ENCODE measurements around the gene AUP1.

The AUP1 gene

DNA sequence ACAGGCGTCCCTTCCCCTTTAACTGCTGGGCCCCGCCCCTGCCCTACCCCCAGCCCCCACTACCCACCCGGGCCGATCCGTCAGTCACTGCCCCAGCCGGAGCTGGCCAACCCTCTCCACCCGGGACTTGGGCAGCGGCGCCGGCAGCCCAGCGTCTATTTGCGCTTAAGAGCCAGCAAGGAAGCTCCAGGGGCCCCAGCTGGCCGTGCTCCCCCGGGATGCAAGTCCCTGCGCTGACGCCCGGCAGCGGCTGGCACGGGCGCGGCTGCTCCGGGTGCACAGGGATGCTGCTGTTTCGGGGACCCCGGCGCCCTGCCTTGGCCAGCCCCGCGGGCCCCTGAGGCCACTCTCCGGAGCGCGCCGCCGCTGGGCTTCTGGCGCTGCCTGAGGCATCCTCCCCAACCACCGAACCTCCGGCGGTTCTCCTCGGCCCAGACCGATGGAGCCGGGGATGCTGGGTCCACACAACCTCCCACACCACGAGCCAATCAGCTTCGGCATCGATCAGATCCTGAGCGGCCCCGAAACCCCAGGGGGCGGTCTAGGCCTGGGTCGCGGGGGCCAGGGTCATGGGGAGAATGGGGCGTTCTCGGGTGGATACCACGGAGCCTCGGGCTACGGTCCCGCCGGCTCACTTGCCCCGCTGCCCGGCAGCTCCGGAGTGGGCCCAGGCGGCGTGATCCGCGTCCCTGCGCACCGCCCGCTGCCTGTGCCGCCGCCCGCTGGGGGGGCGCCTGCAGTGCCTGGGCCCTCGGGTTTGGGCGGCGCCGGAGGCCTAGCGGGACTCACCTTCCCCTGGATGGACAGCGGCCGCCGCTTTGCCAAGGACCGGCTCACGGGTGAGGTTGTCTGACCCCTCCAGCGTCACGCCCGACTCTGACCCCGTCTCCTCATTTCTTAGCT is 14.9 kb downstream of the AUP1 start, which contains the start of gene TLX2:
TLX2 (plus strand) TSS at position 83 of the 903 bp plus-strand sequence; CDS start at position 440, 357 bp downstream.
- no peak for DNase-seq (ENCODE audit: low read depth, low spot score)

GRCh38 chr2:74513605-74514367 is 15.7 kb downstream of the AUP1 start:
- no peak for DNase-seq (ENCODE audit: low read depth, low spot score)

GRCh38 chr2:74512744-74513604 is 16.5 kb downstream of the AUP1 start:
- no peak for DNase-seq (ENCODE audit: low read depth, low spot score)

- DNase-seq (ENCODE audit: low read depth, low spot score), result no peak
Measured at GRCh38 chr2:74511104-74511989, 18.2 kb downstream of the AUP1 start.

DNA sequence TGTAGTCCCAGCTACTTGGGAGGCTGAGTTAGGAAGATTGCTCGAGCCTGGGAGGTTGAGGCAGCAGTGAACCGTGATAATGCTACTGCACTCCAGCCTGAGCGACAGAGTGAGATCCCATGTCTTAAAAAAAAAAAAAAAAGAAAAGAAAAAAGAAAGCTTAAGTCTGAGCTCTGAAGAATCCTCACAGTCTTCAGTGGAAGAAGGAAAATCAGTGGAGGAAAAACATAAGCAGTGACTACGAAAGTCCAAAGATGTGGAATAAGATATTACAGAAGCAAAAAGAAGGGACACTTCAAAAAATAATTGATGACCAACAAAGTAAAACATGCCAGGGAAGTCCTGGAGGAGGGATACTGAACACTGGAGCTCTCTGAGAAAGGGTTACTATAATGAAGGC is 19.2 kb downstream of the AUP1 start:
- DNase-seq (ENCODE audit: low read depth, low spot score), result no peak

DNA sequence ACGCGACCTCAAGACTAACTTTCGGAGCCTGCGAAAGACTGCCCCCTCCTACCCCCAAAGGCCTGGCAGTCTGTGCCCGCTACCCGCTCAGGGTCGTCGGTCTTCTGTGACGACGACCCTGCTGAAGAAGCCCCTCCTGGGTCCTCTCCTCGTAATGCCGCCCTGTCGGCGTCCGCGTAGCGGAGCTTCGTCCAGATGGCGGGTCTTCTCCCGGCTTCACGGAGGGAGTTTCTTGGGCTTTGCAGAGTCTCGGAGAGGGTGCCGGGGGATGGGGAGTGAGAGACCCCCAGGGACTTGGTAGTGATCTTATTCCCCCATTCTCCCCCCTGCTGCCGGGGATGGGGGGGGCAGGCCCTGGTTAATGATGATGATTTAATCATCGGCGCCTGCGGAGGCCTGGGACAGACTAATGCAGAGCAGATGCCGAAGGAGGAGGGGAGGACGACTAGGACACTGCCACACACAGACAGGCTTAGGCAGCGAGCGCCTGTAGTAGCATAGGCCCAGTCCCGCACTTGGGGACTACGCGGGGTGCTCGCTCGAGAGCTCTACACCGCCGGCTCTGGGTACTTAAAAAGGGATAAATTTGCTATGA is 21.5 kb downstream of the AUP1 start:
- no peak for DNase-seq (ENCODE audit: low read depth, low spot score)

DNA sequence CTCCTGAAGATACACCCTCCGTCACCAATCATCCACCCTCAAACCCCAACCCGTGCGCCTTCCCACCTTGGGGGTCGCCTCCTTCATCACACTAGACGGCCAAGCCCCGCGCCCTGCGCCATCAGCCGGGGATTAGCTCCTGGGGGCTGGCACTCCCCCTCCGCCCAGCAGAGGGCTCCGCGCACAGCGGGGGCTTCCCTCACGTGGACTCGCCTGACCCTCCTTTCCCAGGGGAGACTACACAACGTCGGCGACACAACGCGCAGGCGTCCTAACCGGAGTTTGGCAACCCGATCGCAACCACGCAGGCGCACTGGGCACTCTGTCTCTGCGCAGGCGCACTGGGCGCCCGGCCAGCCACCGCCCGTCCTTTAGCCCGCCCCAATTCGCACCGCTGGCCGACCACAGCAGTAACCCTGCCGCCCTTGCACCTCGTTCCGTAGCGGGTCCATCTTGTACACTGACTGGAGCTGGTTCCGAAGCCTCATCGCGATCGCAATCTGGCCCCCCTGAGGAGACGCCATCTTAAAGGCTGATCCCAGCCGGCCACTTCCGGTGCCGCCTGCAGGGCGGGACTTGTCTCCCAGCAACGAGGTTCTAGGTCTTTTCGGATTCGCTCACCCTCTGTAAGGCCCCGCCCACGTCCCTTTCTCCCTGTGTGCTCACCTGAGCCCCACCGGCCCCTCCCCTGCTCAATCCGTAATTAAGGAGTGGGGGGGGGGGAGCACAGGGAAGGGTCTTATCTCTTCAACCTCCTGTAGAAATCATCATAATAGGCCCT is 22.2 kb downstream of the AUP1 start, which contains the start of gene PCGF1:
PCGF1 (minus strand) TSS at position 551 of the 781 bp plus-strand sequence; CDS start at position 524, 27 bp downstream.
- peak; percentile 98 for DNase-seq (ENCODE audit: low read depth, low spot score)

DNA sequence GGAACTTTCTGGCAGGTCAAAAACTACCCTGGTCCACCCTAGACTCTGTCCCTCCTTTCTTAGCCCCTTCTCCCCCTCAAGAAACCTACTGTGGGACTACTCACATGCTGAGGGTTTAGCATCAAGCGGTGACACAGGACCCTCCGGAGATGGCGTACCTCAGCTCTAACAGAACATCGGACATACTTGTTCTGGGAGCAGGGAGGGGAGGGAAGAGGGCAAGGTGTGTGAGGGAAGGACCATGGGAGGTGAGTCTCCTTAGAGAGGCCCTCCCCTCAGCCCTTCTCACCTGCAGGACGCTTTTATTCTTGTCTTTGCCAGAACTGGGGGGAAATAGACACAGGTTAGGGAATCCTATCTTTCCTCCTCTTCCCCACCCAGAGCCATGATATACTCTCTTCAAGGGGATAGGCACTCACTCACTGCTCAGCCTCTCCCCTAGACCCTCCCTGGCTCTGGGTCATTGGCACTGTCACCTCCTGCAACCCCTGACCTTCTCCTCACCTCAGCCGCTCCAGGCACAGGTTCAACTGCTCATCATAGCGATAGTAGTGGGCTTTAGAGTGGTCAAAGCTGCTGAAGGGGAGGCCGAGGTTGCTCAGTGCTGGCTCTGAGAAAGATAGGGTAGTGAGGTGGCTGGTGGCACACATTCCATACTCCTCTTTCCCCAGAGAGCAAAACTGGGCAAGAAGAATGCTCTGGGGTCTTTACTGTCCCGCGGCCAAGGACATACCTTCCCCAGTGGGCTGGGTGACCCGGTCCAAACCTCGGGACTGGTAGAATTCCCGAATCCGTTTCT is 23.9 kb downstream of the AUP1 start:
- DNase-seq (ENCODE audit: low read depth, low spot score), result no peak

- DNase-seq (ENCODE audit: low read depth, low spot score), result no peak
Measured at GRCh38 chr2:74504591-74504990, 24.9 kb downstream of the AUP1 start.

- DNase-seq (ENCODE audit: low read depth, low spot score), result no peak
Measured at GRCh38 chr2:74503506-74504475, 25.7 kb downstream of the AUP1 start.

DNA sequence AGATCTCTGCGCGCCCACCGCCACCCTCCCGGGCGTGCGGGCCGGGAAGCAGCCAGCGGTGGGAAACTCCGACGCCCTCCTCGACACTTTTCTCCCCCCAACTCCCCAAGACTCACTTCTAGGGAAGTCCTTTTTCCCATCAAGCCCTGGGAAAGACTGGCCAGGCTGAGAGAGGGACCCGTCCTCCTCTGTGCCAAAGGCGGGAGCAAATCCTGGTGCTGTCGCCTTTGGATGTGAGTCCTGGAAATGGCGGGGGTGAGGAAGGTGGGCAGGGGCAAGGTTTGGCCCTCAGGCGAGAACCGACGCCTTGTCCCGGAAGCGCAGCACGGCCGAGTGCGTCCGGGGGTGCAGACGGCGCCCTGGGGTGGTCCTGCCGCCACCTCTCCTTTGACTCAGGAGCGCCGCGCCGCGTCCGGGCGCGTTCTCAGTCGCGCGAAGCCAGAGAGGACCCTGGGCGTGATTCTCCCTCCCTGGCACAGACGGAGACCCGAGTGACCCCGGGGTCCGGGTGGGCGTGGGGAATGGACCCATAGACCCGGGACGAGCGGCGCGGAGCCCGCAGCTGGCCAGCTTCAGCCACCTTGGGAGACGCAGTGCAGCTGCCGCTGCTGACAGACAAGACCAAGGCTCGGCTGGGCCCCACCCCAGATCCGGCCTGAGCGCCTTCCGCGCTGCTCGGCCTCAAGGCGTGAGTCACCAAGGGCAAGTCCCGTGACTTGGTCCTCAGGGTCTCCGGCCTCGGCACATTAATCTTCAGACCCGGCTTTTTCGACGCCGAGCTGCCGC is 26.6 kb downstream of the AUP1 start:
- DNase-seq (ENCODE audit: low read depth, low spot score), result no peak

DNA sequence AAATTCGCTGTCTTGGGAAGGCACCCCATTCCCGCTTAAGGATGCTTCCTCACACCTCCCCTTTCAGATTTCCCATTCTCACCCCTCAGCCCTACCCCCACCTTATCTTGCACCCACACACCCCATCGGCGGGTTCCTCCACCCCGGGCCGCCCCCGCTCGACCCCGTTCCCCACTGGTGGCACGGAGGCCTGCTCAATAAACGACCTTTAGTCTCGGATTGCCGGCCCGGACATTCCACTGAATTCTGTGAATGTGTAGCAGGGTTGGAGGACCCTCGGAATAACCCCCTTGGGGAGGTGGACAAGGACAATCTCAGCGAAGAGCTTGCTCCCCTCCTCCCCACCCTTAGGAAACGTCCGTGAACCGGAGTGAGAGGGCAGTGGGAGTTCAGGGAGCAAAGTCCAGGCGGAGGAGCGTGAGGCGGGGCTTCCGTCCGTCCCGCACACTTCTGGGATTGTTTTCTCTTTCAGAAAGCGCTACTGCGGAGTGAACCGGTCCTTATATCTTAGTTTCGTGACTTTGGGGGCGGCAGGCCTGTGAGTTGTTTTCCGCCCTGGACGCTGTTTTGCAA is 27.3 kb downstream of the AUP1 start:
- DNase-seq (ENCODE audit: low read depth, low spot score), result no peak

DNA sequence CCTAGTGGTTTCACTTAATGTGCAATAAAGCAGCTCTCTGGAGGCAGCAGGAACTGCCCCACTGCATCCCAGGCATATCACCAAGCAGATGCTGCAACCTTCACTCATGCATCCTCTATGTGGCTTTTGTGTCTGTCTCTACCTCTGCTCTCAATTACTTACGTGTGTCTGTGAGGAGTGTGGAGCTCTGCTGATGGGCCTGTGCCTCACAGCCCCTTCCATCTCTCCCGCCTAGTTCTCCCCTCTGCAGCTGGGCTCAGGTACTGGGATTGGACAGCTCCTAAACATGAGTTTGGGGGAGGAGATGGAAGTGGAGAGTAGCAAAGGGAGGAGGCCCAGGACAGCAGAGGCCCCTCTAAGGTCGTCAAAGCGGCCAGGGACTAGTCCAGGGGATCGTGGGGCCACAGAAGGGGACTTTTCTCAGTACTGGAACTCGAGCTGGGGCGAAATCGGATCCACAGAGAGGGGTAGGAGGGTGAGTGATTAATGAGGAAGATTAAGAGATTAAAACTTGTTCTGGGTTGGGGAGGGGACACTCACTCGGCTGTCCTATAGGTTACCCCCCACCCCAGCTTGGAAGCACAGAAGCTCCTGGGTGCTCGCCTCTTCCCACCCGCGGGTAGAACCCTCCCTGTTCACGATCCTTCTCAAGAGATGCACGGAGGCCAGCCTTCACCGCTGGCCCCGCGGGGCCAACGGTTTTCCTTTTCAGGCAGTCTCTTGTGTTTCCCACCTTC is 28.0 kb downstream of the AUP1 start:
- DNase-seq (ENCODE audit: low read depth, low spot score), result no peak

GRCh38 chr2:74500578-74500946 is 28.9 kb downstream of the AUP1 start:
- DNase-seq (ENCODE audit: low read depth, low spot score), result no peak

DNA sequence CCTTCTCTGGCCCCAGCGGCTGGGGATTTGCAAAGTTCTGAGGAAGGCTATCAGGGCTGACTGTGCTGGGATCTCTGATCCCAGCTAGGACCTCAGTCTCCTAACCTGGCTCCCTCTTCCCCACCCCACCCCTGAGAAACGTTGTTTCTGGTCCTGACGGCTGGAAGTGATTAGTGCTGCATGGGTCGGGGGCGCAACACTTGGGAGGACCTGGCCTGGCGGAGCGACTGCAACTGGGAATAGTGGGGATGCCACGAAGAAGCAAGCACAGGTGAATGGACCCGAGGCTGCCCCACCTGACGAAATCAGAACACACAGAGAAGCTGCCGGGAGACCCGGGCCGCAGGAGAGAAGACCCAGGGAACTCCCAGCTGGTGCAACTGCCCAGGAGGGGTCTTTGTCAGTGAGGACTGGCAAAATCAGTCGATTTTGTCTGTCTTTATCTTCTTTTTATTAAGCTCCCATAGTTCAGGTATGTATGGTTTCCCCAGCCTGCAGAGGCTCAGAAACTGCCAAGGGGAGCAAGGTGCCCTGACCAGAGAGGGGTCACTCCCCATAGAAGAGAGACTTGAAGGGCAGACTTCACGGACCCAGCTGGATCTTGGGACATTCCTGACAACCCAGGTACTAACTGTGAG is 29.4 kb downstream of the AUP1 start:
- DNase-seq (ENCODE audit: low read depth, low spot score), result no peak

All from activated naive CD8-positive, alpha-beta T cell treated with anti-CD3 and anti-CD28 coated beads, Interleukin-2, amount 50 U/mL, for 16 hours (primary cell).